ENCODE results near the gene HAUS2. TPM values are rescaled to one million over a fixed set of nuclear protein-coding genes. Genes with fewer than 3 reads are reported as not detected.

HAUS2 gene
- polyA plus RNA-seq, 1 donor from 2014 or later, result 76.0 TPM

DNA sequence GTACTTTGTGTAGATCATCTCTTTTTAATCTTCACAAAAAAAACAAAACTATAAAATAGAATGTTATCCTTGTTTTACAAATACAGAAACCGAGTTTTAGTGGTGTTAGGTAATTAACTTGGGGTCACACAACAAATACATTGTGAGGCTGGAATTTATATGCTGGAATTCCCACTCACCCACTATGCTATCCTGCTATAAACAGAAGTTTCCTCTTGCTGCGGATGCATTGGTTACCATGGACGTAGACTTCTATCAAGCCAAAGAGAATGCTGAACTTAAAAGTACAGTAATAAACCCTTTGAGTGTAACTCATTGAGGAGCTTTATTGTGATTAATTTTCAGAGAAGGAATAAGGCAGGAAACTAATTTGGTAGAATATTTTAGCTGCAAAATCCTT, 44.0 kb upstream of the HAUS2 start:
- no peak overlapping the region for H3K4me3 ChIP-seq (ENCODE audit: low read length)
- no peaks in the 10 kb centered on the region for H3K9me3 ChIP-seq (ENCODE audit: low read length)
- H3K79me2 ChIP-seq (replicated peaks; ENCODE audit: insufficient read depth, low read length), result no peaks in the 10 kb centered on the region
- H3K9me2 ChIP-seq (ENCODE audit: insufficient read depth, low read length), result no peaks in the 10 kb centered on the region
- no peaks in the 10 kb centered on the region for H3K27me3 ChIP-seq (ENCODE audit: insufficient read depth, low read depth, low read length)
- H3K9ac ChIP-seq (ENCODE audit: low read length), result no peak overlapping the region
- no peaks in the 10 kb centered on the region for H3F3A ChIP-seq (ENCODE audit: insufficient read depth, low read length, poor library complexity, severe bottlenecking)
- no peak overlapping the region for H3K27ac ChIP-seq (ENCODE audit: low read length)
- no peak for TF ChIP-seq POLR2AphosphoS5 (IDR thresholded peaks at IDR 0.05)
- TF ChIP-seq, protein P1, sequence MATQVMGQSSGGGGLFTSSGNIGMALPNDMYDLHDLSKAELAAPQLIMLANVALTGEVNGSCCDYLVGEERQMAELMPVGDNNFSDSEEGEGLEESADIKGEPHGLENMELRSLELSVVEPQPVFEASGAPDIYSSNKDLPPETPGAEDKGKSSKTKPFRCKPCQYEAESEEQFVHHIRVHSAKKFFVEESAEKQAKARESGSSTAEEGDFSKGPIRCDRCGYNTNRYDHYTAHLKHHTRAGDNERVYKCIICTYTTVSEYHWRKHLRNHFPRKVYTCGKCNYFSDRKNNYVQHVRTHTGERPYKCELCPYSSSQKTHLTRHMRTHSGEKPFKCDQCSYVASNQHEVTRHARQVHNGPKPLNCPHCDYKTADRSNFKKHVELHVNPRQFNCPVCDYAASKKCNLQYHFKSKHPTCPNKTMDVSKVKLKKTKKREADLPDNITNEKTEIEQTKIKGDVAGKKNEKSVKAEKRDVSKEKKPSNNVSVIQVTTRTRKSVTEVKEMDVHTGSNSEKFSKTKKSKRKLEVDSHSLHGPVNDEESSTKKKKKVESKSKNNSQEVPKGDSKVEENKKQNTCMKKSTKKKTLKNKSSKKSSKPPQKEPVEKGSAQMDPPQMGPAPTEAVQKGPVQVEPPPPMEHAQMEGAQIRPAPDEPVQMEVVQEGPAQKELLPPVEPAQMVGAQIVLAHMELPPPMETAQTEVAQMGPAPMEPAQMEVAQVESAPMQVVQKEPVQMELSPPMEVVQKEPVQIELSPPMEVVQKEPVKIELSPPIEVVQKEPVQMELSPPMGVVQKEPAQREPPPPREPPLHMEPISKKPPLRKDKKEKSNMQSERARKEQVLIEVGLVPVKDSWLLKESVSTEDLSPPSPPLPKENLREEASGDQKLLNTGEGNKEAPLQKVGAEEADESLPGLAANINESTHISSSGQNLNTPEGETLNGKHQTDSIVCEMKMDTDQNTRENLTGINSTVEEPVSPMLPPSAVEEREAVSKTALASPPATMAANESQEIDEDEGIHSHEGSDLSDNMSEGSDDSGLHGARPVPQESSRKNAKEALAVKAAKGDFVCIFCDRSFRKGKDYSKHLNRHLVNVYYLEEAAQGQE (IDR thresholded peaks at IDR 0.05; ENCODE audit: borderline replicate concordance), result no peak
- no peak for TF ChIP-seq TAF1 (IDR thresholded peaks at IDR 0.05; ENCODE audit: low read depth)
- TF ChIP-seq RAD21 (conservative IDR thresholded peaks at IDR 0.05), result no peak
- no peak for TF ChIP-seq SMC3 (conservative IDR thresholded peaks at IDR 0.05; ENCODE audit: poor library complexity)
- TF ChIP-seq EZH2 (IDR thresholded peaks at IDR 0.05; ENCODE audit: borderline replicate concordance, insufficient read depth, low read length, poor library complexity, severe bottlenecking), result no peak
- TF ChIP-seq EP300 (conservative IDR thresholded peaks at IDR 0.05; ENCODE audit: poor library complexity, severe bottlenecking), result no peak
- H3K4me2 ChIP-seq (ENCODE audit: low read length), result no peak overlapping the region
- no peak overlapping the region for H2AFZ ChIP-seq (ENCODE audit: low read depth, low read length)
- no peaks in the 10 kb centered on the region for H3K36me3 ChIP-seq (ENCODE audit: insufficient read depth, low read length)
- no peaks in the 10 kb centered on the region for H4K20me1 ChIP-seq (ENCODE audit: insufficient read depth)

DNA sequence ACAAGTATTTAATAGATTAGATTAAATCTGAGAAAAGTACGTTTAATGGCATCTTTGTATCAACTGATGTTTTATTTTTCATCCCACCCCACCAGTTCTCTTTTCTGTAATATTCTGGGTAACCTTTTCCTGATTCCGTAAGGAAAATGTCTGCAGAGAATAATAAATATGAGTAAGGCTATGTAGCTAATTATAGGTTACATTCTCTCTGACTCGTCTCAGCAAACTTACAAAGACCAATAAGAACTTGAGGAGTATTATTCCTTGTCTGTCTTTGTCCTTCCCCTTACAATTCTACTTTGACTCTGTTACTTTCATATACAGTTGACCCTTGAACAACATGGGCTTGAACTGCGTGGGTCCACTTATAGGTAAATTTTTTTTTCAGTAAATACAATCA, 41.1 kb upstream of the HAUS2 start:
- Histone ChIP-seq H3K4me3 (ENCODE audit: low read length) (no peak overlapping the region), H3F3A (ENCODE audit: insufficient read depth, low read length, poor library complexity, severe bottlenecking) (no peaks in the 10 kb centered on the region), H3K9me2 (ENCODE audit: insufficient read depth, low read length) (no peaks in the 10 kb centered on the region), H3K9ac (ENCODE audit: low read length) (no peak overlapping the region), H3K9me3 (ENCODE audit: low read length) (no peaks in the 10 kb centered on the region), H3K36me3 (ENCODE audit: insufficient read depth, low read length) (no peaks in the 10 kb centered on the region), H4K20me1 (ENCODE audit: insufficient read depth) (no peaks in the 10 kb centered on the region), H2AFZ (ENCODE audit: low read depth, low read length) (no peak overlapping the region), H3K4me2 (ENCODE audit: low read length) (no peak overlapping the region), H3K27me3 (ENCODE audit: insufficient read depth, low read depth, low read length) (no peaks in the 10 kb centered on the region), H3K79me2 (replicated peaks; ENCODE audit: insufficient read depth, low read length) (no peaks in the 10 kb centered on the region), H3K27ac (ENCODE audit: low read length) (no peak overlapping the region)
- no peak for TF ChIP-seq SMC3 (conservative IDR thresholded peaks at IDR 0.05; ENCODE audit: poor library complexity)
- TF ChIP-seq RAD21 (conservative IDR thresholded peaks at IDR 0.05), result no peak
- TF ChIP-seq, protein P2, sequence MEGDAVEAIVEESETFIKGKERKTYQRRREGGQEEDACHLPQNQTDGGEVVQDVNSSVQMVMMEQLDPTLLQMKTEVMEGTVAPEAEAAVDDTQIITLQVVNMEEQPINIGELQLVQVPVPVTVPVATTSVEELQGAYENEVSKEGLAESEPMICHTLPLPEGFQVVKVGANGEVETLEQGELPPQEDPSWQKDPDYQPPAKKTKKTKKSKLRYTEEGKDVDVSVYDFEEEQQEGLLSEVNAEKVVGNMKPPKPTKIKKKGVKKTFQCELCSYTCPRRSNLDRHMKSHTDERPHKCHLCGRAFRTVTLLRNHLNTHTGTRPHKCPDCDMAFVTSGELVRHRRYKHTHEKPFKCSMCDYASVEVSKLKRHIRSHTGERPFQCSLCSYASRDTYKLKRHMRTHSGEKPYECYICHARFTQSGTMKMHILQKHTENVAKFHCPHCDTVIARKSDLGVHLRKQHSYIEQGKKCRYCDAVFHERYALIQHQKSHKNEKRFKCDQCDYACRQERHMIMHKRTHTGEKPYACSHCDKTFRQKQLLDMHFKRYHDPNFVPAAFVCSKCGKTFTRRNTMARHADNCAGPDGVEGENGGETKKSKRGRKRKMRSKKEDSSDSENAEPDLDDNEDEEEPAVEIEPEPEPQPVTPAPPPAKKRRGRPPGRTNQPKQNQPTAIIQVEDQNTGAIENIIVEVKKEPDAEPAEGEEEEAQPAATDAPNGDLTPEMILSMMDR (IDR thresholded peaks at IDR 0.05; ENCODE audit: poor library complexity, severe bottlenecking), result no peak
- TF ChIP-seq POLR2AphosphoS5 (IDR thresholded peaks at IDR 0.05), result no peak
- TF ChIP-seq EZH2 (IDR thresholded peaks at IDR 0.05; ENCODE audit: borderline replicate concordance, insufficient read depth, low read length, poor library complexity, severe bottlenecking), result no peak
- TF ChIP-seq, protein P1 (IDR thresholded peaks at IDR 0.05; ENCODE audit: borderline replicate concordance), result no peak
- TF ChIP-seq MXI1 (conservative IDR thresholded peaks at IDR 0.05; ENCODE audit: poor library complexity, severe bottlenecking), result no peak
- no peak for TF ChIP-seq EP300 (conservative IDR thresholded peaks at IDR 0.05; ENCODE audit: poor library complexity, severe bottlenecking)
- TF ChIP-seq TAF1 (IDR thresholded peaks at IDR 0.05; ENCODE audit: low read depth), result no peak

All from neural cell (in vitro differentiated cells).